GM06990 (cell line): ENCODE measurements around the gene PLEKHO1.
A peak's percentile ranks its signal among the peaks of the same experiment; 100 is the strongest.
"Not testable (repeated sequence)": the region's sequence is repeated elsewhere in the genome, so short reads cannot be mapped to it uniquely, and the experiment has no call there.

Experiments
- DNase-seq: peaks from one replicate; pipeline ENCODE4 v3.0.0-alpha.2; 2011; ENCODE audit not compliant: insufficient read length; ENCODE audit errors: extremely low read depth
- H3K27me3 ChIP-seq: replicated peaks from 2 replicates; pipeline ENCODE4 v1.6.0; 2011; ENCODE audit warnings: low read length; ENCODE audit not compliant: control insufficient read depth, insufficient read depth
- H3K36me3 ChIP-seq: 2 replicates; pipeline ENCODE4 v1.5.1; 2011; ENCODE audit warnings: low read length; ENCODE audit not compliant: control insufficient read depth, insufficient read depth
- H3K4me3 ChIP-seq: replicated peaks from 2 replicates; pipeline ENCODE4 v1.5.1; 2011; ENCODE audit warnings: low read depth, mild to moderate bottlenecking, control low read depth, low read length
- TF ChIP-seq, protein P1 (sequence below): IDR thresholded peaks from 2 replicates; pipeline ENCODE4 v1.5.1; 2011; ENCODE audit warnings: low read length, control low read depth, mild to moderate bottlenecking, inconsistent platforms; ENCODE audit not compliant: insufficient read depth, poor library complexity, severe bottlenecking

The PLEKHO1 gene

DNA sequence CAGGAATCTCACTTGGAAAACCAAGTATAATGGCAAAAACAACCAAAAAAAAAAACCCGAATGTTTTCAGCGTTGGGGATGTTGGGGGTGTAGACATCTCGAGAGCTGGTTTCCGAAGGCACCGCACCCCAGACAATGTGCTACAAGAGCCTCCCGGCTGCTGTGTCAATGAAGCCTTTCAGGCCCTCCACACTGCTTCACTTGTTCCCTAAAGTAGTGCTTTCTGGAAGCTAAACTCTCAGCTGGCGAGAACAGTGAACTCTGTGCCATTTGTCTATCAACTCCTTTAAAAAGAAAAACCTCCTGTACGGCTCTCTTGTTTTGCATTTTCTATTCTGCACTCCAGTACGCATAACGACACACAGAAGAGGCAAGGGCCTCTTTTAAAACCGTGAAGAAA, 32.5 kb downstream of the PLEKHO1 start:
- H3K36me3 ChIP-seq = no peaks in the 10 kb centered on the region
- DNase-seq = no peak
- TF ChIP-seq, protein P1, sequence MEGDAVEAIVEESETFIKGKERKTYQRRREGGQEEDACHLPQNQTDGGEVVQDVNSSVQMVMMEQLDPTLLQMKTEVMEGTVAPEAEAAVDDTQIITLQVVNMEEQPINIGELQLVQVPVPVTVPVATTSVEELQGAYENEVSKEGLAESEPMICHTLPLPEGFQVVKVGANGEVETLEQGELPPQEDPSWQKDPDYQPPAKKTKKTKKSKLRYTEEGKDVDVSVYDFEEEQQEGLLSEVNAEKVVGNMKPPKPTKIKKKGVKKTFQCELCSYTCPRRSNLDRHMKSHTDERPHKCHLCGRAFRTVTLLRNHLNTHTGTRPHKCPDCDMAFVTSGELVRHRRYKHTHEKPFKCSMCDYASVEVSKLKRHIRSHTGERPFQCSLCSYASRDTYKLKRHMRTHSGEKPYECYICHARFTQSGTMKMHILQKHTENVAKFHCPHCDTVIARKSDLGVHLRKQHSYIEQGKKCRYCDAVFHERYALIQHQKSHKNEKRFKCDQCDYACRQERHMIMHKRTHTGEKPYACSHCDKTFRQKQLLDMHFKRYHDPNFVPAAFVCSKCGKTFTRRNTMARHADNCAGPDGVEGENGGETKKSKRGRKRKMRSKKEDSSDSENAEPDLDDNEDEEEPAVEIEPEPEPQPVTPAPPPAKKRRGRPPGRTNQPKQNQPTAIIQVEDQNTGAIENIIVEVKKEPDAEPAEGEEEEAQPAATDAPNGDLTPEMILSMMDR = no peak
- H3K4me3 ChIP-seq = no peak overlapping the region
- H3K27me3 ChIP-seq = no peaks in the 10 kb centered on the region

DNA sequence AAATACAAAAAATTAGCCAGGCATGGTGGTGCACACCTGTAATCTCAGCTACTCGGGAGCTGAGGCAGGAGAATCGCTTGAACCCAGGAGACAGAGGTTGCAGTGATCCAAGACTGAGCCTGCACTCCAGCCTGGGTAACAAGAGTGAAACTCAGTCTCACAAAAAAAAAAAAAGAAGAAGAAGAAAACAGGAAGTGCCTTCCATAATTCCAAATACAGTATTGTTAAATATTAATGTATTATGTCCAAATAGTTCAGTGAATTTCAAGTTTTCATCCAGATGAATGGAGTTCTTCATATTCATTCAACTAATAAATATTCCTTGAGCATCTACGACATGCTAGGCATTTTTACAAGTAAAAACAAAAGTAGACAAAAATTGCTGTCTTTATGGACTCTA, 33.3 kb downstream of the PLEKHO1 start:
- Histone ChIP-seq H3K4me3 (no peak overlapping the region), H3K36me3 (no peaks in the 10 kb centered on the region), H3K27me3 (no peaks in the 10 kb centered on the region)
- TF ChIP-seq, protein P1 = no peak
- no peak for DNase-seq

DNA sequence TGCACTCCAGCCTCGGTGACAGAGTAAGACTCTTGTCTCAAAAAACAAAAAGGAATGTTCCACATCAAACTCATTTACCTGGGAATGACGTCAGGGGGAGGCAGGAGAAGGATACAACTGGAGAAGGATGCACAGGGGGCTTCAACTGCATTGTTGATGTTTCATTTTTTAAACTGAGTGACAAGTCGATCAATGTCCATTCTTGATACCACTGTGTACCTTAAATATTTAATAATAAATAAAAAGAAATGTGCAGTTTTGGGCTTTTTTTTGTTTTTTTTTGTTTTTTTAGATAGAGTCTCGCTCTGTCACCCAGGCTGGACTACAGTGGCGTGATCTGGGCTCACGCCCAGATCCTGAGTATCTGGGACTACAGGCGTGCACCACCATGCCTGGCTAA, 35.8 kb downstream of the PLEKHO1 start:
- TF ChIP-seq, protein P1 = no peak
- Histone ChIP-seq H3K4me3 (no peak overlapping the region), H3K36me3 (no peaks in the 10 kb centered on the region), H3K27me3 (no peaks in the 10 kb centered on the region)
- no peak for DNase-seq

DNA sequence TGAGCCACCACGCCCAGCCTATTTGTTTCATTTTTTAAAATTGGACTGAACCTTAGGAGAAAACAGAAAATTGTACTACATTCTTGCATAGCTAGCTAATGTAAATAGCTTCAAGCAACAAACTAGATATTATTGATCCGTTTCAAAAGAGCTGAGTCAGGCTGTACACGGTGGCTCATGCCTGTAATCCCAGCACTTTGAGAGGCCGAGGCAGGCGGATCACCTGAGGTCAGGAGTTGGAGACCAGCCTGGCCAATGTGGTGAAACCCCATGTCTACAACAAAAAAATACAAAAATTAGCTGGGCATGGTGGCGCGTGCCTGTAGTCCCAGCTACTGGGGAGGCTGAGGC, 36.7 kb downstream of the PLEKHO1 start:
- H3K36me3 ChIP-seq, DNase-seq, H3K27me3 ChIP-seq, H3K4me3 ChIP-seq: not testable (repeated sequence)

DNA sequence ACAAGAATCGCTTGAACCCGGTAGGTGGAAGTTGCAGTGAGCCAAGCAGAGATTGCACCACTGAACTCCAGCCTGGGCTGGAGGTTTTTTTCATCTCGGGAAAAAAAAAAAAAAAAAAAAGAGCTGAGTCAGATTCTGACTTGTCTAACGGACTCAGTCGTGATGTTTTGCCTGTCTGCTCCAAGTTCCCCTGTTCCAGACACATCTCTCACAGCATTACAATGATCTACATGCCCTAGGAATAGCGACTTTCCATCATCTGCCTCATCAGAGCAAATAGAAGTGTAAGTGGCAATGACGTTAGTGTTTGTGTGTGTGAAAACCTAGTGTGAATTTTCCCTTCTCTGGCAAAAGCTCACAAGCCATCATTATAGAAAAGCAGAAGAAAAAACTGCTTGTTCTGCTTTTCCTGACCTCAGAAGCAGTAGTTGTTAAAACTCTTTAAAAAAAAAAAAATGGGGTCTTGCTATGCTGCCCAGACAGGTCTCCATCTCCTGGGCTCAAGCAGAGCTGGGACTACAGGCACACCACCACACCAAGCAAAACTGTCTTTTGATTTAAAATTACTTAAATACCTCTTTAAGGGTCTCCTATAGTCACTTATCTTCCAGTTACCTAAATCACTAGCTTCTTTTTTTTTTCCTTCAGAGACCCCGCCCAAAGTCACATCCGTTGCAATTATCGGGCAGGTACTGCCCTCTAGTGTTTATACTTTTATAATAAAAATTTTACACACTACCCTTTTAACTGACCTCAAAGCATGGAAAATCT, 37.3 kb downstream of the PLEKHO1 start:
- H3K36me3 ChIP-seq = no peaks in the 10 kb centered on the region
- no peak overlapping the region for H3K4me3 ChIP-seq
- H3K27me3 ChIP-seq = no peaks in the 10 kb centered on the region
- TF ChIP-seq, protein P1 = peak; percentile 37
- peak; percentile 28 for DNase-seq

DNA sequence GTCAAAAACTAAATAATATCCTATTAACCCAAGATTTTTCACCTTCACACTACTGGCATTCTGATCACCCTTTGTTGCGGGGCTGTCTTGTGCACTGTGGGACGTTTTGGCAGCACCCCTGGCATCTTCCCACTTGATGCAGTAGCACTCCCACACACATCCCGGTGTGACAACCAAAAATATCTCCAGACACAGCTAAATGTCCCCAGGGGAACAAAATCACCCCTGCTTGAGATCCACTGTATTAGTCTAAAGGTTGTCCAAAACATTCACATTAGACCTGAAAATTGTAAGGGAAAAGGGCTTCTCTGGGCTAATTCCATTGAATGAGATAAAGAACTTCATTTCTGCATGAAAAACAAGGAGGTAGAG, 37.8 kb downstream of the PLEKHO1 start:
- TF ChIP-seq, protein P1 = no peak
- no peak overlapping the region for H3K4me3 ChIP-seq
- DNase-seq = peak; percentile 9
- no peaks in the 10 kb centered on the region for H3K36me3 ChIP-seq
- no peaks in the 10 kb centered on the region for H3K27me3 ChIP-seq
